Measurements from ENCODE around the gene GIT1.
A peak's percentile ranks its signal among the peaks of the same experiment; 100 is the strongest.

GIT1 gene

GRCh38 chr17:29620271-29620670 lies 30.8 kb upstream of the GIT1 start:
- Mint-ChIP-seq H3K9me3 (no peaks in the 10 kb centered on the region), H3K4me1 (ENCODE audit: low read depth) (peaks cover 64% of the 10 kb centered on the region), H3K4me3 (no peak overlapping the region), H3K27ac (no peak overlapping the region), H3K36me3 (ENCODE audit: low read depth) (no peaks in the 10 kb centered on the region), H3K27me3 (no peaks in the 10 kb centered on the region)

GRCh38 chr17:29619251-29619650 lies 29.8 kb upstream of the GIT1 start:
- H3K27me3 Mint-ChIP-seq, result no peaks in the 10 kb centered on the region
- H3K27ac Mint-ChIP-seq, result no peak overlapping the region
- H3K36me3 Mint-ChIP-seq (ENCODE audit: low read depth), result no peaks in the 10 kb centered on the region
- H3K4me1 Mint-ChIP-seq (ENCODE audit: low read depth), result peaks cover 64% of the 10 kb centered on the region
- no peaks in the 10 kb centered on the region for H3K9me3 Mint-ChIP-seq
- H3K4me3 Mint-ChIP-seq, result no peak overlapping the region

- no peaks in the 10 kb centered on the region for H3K9me3 Mint-ChIP-seq
- H3K36me3 Mint-ChIP-seq (ENCODE audit: low read depth), result no peaks in the 10 kb centered on the region
- no peak overlapping the region for H3K27ac Mint-ChIP-seq
- H3K27me3 Mint-ChIP-seq, result no peaks in the 10 kb centered on the region
- H3K4me1 Mint-ChIP-seq (ENCODE audit: low read depth), result peaks cover 63% of the 10 kb centered on the region
- peak overlapping the region; percentile 80 for H3K4me3 Mint-ChIP-seq
These were observed 29.0 kb upstream of the GIT1 start for GRCh38 chr17:29618272-29619065.

GRCh38 chr17:29617481-29618271 lies 28.2 kb upstream of the GIT1 start:
- peak overlapping the region; percentile 89 for H3K27ac Mint-ChIP-seq
- no peaks in the 10 kb centered on the region for H3K36me3 Mint-ChIP-seq (ENCODE audit: low read depth)
- peak overlapping the region; percentile 80 for H3K4me3 Mint-ChIP-seq
- peaks cover 56% of the 10 kb centered on the region for H3K4me1 Mint-ChIP-seq (ENCODE audit: low read depth)
- no peaks in the 10 kb centered on the region for H3K27me3 Mint-ChIP-seq
- no peaks in the 10 kb centered on the region for H3K9me3 Mint-ChIP-seq

- Mint-ChIP-seq H3K36me3 (ENCODE audit: low read depth) (no peaks in the 10 kb centered on the region), H3K4me1 (ENCODE audit: low read depth) (peaks cover 54% of the 10 kb centered on the region), H3K9me3 (no peaks in the 10 kb centered on the region), H3K4me3 (peak overlapping the region; percentile 80), H3K27ac (peak overlapping the region; percentile 89), H3K27me3 (no peaks in the 10 kb centered on the region)
These were observed 27.7 kb upstream of the GIT1 start for GRCh38 chr17:29617125-29617480.

- Mint-ChIP-seq H3K9me3 (no peaks in the 10 kb centered on the region), H3K36me3 (ENCODE audit: low read depth) (no peaks in the 10 kb centered on the region), H3K4me1 (ENCODE audit: low read depth) (peaks cover 48% of the 10 kb centered on the region), H3K27ac (no peak overlapping the region), H3K27me3 (no peaks in the 10 kb centered on the region), H3K4me3 (peak overlapping the region; percentile 80)
These were observed 27.0 kb upstream of the GIT1 start for GRCh38 chr17:29616300-29617048.

- peaks cover 45% of the 10 kb centered on the region for H3K4me1 Mint-ChIP-seq (ENCODE audit: low read depth)
- H3K27me3 Mint-ChIP-seq, result no peaks in the 10 kb centered on the region
- H3K9me3 Mint-ChIP-seq, result no peaks in the 10 kb centered on the region
- peak overlapping the region; percentile 80 for H3K4me3 Mint-ChIP-seq
- no peaks in the 10 kb centered on the region for H3K36me3 Mint-ChIP-seq (ENCODE audit: low read depth)
- H3K27ac Mint-ChIP-seq, result peak overlapping the region; percentile 72
These were observed 26.2 kb upstream of the GIT1 start for GRCh38 chr17:29615492-29616299.

- Mint-ChIP-seq H3K36me3 (ENCODE audit: low read depth) (no peaks in the 10 kb centered on the region), H3K9me3 (no peaks in the 10 kb centered on the region), H3K4me3 (peak overlapping the region; percentile 80), H3K27ac (peak overlapping the region; percentile 63), H3K27me3 (no peaks in the 10 kb centered on the region), H3K4me1 (ENCODE audit: low read depth) (peaks cover 45% of the 10 kb centered on the region)
These were observed 25.6 kb upstream of the GIT1 start for GRCh38 chr17:29615048-29615385.

- H3K4me1 Mint-ChIP-seq (ENCODE audit: low read depth), result peaks cover 45% of the 10 kb centered on the region
- no peaks in the 10 kb centered on the region for H3K9me3 Mint-ChIP-seq
- H3K27me3 Mint-ChIP-seq, result no peaks in the 10 kb centered on the region
- peaks cover 2% of the 10 kb centered on the region for H3K36me3 Mint-ChIP-seq (ENCODE audit: low read depth)
- peak overlapping the region; percentile 80 for H3K4me3 Mint-ChIP-seq
- H3K27ac Mint-ChIP-seq, result no peak overlapping the region
These were observed 25.1 kb upstream of the GIT1 start for GRCh38 chr17:29614349-29615047.

GRCh38 chr17:29613856-29614255 lies 24.4 kb upstream of the GIT1 start:
- H3K36me3 Mint-ChIP-seq (ENCODE audit: low read depth), result peaks cover 4% of the 10 kb centered on the region
- H3K4me1 Mint-ChIP-seq (ENCODE audit: low read depth), result peaks cover 45% of the 10 kb centered on the region
- peak overlapping the region; percentile 60 for H3K4me3 Mint-ChIP-seq
- H3K9me3 Mint-ChIP-seq, result no peaks in the 10 kb centered on the region
- H3K27me3 Mint-ChIP-seq, result no peaks in the 10 kb centered on the region
- H3K27ac Mint-ChIP-seq, result no peak overlapping the region

GRCh38 chr17:29613352-29613837 lies 23.9 kb upstream of the GIT1 start:
- Mint-ChIP-seq H3K4me3 (peak overlapping the region; percentile 60), H3K27ac (no peak overlapping the region), H3K36me3 (ENCODE audit: low read depth) (peaks cover 4% of the 10 kb centered on the region), H3K9me3 (no peaks in the 10 kb centered on the region), H3K27me3 (no peaks in the 10 kb centered on the region), H3K4me1 (ENCODE audit: low read depth) (peaks cover 43% of the 10 kb centered on the region)

- Mint-ChIP-seq H3K4me1 (ENCODE audit: low read depth) (peaks cover 39% of the 10 kb centered on the region), H3K4me3 (no peak overlapping the region), H3K27ac (no peak overlapping the region), H3K27me3 (no peaks in the 10 kb centered on the region), H3K36me3 (ENCODE audit: low read depth) (peaks cover 4% of the 10 kb centered on the region), H3K9me3 (no peaks in the 10 kb centered on the region)
These were observed 23.2 kb upstream of the GIT1 start for GRCh38 chr17:29612404-29613280.

- Mint-ChIP-seq H3K36me3 (ENCODE audit: low read depth) (peaks cover 4% of the 10 kb centered on the region), H3K4me1 (ENCODE audit: low read depth) (peaks cover 38% of the 10 kb centered on the region), H3K27me3 (no peaks in the 10 kb centered on the region), H3K9me3 (no peaks in the 10 kb centered on the region), H3K27ac (no peak overlapping the region), H3K4me3 (no peak overlapping the region)
These were observed 22.6 kb upstream of the GIT1 start for GRCh38 chr17:29612094-29612403.

Measured in stimulated activated naive CD8-positive, alpha-beta T cell treated with anti-CD3 and anti-CD28 coated beads, Interleukin-15, Interleukin-2, amounts not matched to agents 100 ng/mL and 50 ng/mL, for 24 hours (primary cell).